M059J (cell line): ENCODE measurements around the gene GLRA2. TPM values are rescaled to one million over a fixed set of nuclear protein-coding genes. Genes with fewer than 3 reads are reported as not detected.
A peak's percentile ranks its signal among the peaks of the same experiment; 100 is the strongest.

Experiments used
- DNase-seq: peaks from one replicate; pipeline ENCODE4 v3.0.0-alpha.2; 2012; ENCODE audit warnings: low read depth
- total RNA-seq: library from RNA; depleted of rRNA; stranded (reverse); fragments of >200 nt; shearing (Covaris generic); gene quantifications from 2 replicates; pipeline ENCODE4 v1.2.3, GENCODE V29; 2014; rRNA removed

The GLRA2 gene
- total RNA-seq = not detected in 2 replicates

DNA sequence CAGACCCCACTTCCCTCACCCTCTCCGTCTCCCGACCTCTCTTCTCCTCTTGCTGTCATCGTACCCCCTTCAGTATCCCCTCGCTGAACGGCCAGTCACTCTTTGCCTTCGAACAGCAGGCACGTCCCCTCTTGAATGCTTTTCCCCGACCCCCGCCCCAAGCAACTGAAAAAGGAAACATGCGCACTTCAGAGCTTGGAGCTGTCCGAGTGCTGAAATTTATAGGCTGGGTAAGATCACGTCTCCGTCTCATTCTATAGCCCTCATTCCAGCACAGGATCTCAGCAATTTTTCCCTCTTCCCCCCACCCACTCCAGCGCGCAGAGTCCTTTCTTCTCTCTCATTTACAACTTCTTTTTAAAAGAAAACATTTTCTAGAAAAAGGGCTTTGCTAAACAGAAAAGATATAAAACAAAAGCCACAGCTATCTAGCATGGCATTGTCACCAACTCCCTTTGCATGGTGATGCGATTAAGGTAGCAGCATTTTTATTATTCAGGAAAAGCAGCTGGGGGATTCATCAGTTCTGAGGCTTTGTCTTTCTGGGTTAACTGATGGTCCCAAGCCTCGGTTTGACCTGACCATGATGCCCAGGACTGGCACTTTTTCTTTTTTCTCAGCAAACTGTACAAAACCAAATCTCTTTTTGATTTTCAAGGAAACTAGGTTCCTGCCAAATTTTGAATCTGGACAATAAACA is at the start of gene GLRA2:
Gene GLRA2 (plus strand): TSS at position 247 of the 700 bp plus-strand sequence. CDS start 522 bp downstream, outside the sequence.
- DNase-seq = peak; percentile 7

DNA sequence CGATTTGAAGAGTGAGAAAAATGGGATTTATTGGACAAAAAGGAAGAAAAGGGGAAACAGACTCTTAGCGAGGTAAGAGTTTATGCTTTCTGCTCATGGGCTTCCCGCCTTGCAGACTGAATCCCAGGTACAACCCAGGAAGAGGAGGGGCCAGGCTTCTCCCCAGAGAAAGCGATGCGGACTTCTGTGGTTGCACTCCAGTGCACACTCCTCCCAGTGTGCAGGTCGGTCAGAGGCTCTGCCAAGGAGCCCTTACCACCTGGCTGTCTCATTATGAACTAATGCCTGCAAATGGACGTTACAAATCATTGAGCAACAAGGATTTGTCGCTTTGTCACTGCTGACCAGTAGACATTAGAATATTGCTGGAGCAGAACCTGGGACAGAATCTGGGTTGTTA is 39.9 kb upstream of the GLRA2 start:
- no peak for DNase-seq

DNA sequence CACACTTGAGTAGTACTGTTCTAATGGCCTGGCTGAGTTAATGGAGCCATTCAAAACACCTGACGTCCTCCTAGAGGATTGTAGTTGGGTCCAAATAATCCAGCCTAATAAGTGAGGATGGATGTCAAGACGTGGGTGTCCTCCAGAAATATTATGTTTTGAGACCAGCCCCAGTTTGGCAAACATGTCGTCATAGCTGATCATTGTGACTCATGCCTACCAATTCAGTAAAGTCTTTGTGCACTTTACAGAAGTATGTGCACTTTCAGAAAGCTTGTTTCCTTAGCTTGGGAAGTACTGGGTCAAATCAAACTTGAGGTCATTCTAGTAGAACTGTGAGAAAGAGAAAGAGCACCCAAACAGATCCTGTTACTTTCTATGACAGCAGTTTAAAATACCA is 37.6 kb upstream of the GLRA2 start:
- no peak for DNase-seq

DNA sequence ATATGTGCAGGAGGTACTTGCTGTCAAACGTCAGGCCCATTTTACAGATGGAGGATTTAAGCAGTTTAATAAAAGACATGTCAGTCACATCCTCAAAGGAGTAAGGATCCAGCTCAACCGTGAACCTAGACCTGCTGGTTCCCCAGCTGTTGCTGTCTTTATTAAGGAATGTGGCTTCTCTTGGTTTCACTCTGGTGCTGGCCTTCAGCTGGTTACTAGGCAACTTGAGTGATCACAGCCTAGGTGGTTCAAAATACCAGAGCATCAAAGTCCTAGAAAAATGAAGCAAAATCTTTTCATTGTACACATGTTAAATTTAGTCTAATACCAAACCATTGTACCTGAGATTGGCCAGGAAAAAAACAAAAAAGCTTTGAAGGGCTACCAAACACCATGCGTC is 32.7 kb upstream of the GLRA2 start:
- peak; percentile 56 for DNase-seq

GRCh38 chrX:14497184-14497666 is 32.1 kb upstream of the GLRA2 start:
- DNase-seq = peak; percentile 46

- no peak for DNase-seq
These were observed 28.0 kb upstream of the GLRA2 start for GRCh38 chrX:14501327-14501726.

DNA sequence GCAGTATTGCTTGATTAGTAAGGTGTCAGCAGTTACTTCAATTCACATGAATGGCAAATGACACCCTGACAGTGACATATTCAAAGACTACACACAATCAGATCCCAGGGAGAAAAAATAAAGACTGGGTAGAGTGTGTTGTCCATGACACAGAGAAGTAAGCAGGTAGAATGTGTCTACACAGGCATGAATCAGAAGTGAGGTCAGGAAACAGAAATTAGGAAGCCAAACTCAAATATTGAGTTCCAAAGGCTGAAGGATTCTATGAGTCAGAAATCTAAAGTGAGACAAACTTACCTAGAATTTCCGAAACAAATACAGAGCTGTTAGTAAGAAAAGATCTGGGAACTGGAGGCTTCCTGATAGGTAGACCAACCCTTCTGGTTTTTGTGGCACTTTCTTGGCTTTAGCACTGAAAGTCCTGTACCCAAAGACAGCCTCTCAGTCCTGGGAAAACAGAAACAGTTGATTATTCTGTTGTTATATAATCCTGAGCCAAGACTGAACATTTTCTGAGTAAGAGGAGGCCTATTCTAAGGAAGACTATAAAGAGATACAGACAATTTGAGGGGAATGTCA is 24.3 kb upstream of the GLRA2 start:
- peak; percentile 25 for DNase-seq

DNA sequence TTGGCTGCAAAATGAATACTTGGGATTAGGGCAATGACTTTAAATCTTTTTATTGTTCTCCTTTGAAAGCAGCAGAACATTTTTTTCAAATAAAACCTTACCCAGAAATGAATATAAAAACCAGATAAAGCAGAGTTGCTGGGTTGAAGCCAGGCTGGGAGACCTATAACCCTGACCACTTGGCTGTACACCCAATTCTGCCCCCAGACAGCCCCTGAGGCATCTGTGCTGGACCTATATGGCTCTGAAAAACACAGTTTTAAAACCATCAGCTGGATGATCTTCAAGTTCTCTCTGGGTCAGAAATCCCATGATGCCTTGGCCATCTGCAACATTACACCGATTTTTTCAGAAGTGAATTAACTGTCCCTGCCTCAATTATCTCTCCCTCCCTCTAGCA is 23.7 kb upstream of the GLRA2 start:
- DNase-seq = no peak

DNA sequence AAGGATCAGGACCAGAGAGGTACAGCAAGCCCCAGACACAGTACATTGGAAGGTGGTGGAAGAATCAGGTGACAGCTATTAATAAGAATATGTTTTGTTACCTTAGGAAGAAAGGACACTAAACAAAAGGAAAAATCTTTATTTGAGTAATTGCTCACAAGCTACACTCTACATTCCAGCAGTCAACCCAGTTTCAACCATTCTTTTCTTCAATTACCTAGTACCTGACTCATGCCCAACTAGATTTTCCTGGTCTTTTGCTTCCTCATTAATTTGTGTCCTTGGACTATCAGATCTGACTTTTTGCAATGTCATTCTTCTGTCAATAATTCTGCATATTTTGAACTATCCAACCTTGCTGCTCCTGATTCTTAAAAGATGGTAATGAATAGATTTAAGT is 22.5 kb upstream of the GLRA2 start:
- no peak for DNase-seq

DNA sequence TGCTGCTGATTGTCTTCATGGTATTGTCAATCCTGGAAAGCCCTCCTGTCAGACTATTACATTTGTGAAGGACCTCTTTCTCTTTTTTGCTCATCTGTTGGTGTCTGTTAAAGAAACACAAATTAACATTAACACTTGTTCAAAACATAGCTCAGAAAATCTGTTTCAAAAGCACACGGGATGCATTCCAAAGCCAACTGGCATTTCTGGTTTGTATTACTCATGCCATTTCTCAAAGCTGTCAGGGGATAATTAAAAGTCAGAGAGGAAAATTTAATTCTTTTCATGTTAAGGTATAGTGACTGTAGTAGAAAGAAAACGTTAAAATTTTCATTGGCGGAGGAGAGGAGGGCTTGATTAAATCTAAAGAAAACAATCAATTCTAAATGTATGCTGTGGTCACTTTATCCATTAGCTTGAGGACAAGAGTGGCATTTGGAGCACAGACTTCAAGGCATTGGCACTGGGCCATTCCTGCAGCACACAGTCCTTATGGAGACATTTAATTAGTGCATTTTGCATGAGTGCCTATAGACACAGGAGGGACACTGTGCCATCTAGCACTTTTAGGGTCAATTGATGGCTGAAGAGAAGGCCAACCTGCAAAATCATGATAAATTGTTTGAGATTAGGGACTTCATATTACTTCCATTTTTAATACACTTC is 21.2 kb upstream of the GLRA2 start:
- peak; percentile 30 for DNase-seq

DNA sequence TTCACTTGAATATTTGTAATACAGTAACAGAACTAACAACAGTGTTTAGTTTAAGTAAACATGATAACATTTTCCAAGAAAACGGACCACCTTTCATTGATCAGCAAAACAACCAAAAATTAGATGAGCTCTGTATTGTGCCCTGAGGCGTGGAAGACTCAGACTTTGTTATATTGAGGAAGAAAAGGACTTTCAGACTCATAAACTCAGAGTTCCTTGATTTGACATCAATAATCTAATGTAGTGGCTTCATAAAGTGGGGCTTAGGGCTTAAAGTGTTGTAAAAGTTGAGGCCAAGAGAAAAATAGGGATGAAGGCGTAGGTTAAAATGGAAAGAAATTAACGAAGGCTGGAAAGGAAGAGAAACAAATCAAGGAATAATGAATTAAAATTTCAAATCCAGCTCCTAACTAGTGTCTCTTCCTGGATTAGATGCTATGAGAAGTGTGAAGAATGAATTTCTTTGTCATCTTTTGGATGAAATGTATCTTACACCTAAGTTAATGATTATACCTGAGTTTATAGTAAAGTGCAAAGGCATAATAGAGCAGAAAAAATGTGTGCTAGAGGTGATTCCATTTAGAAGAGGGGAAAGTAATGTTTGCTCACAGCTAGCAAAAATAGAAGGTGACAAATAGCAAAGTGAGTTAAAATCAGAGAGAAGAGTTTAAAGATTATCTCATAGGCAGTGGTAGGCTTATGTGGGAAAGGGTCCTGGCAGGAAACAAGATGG is 19.8 kb upstream of the GLRA2 start:
- DNase-seq = no peak

DNA sequence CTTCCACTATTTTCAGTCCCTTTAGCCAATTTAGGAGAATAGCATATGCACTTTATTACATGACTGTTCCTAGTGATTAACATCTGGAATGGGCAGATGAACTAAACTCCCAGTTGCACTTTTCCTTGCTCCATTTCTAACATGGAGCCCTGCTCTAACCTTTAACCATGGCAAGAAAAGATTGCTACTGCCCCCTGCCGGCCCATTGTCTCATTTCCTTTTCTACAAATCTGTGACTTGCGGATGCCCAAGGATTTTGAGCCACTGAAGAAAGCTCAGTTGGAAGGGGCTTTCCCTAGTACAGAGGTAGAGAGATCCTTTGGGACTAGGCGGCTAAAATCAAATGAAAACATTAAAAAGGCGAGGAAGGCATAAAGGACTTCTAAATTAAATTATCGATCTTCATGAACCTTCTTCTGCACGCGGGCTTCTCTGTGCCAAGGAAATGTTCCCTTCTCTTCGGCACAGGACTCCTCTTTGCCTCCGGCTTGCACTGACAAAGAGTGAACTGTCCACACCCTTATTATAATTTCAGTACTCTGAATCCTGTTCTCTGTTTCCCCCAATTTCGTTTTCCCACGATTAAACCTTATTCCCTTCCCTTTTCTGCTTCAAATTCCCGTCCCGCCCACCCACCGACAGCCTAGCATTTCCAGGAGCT is 577 bp upstream of the GLRA2 start:
- DNase-seq = peak; percentile 54

- no peak for DNase-seq
These were observed 4.5 kb downstream of the GLRA2 start for GRCh38 chrX:14533867-14534266.

DNA sequence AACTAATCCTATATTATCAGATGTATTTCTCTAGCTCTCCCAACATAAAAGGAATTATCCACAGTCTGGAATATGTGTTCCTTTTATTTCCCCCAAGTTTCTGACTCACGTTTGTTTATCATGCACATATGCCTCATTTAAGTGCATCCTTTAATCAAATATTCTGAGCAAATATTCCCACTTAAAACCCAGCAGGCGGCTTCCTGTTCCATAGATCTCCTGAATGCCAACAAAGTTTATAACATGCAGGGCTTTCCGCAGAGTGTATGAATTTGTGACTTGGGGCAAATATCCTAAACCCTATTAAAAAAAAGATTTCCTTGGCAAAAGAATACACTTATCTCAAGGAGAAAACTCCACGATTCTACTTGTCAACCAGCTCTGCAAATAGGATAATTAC is 16.9 kb downstream of the GLRA2 start:
- no peak for DNase-seq

- no peak for DNase-seq
These were observed 24.9 kb downstream of the GLRA2 start for GRCh38 chrX:14554131-14554715.

DNA sequence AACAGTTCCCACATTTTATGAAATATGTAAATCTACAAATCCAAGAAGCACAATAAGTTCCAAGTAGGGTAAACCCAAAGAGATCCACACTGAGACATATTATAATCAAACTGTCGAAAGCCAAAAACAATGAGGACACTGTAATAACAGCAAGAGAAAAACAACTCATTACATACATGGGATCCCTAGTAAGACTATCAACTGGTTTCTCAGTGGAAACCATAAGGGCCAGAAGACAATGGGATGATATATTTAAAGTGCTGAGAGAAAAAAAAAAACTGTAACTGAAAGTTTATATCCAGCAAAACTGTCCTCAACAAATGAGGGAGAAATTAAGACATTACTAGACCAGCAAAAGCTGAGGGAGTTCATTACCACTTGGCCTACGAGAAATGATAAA is 34.7 kb downstream of the GLRA2 start:
- no peak for DNase-seq

GRCh38 chrX:14573161-14573560 is 43.8 kb downstream of the GLRA2 start:
- DNase-seq = no peak

- no peak for DNase-seq
These were observed 51.7 kb downstream of the GLRA2 start for GRCh38 chrX:14581081-14581480.

- no peak for DNase-seq
These were observed 55.2 kb downstream of the GLRA2 start for GRCh38 chrX:14584548-14584947.

DNA sequence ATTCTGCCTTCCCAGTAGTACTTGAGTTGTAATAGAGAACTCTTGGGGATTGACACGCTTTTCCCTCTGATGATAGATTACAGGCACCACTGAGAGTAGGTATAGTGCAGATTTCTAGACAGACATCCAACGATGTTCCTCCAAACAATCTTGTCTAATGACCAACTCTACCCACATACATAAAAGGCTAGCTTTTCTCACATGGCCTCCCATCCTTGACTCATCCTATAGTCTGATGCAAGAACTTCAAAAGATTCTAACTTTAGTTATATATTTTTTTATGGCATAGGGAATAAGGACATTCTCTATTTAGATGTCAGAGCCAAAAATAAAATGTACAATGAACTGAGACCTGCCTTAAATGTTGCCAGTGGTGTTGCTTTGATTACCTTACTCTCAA is 60.9 kb downstream of the GLRA2 start:
- DNase-seq = no peak

DNA sequence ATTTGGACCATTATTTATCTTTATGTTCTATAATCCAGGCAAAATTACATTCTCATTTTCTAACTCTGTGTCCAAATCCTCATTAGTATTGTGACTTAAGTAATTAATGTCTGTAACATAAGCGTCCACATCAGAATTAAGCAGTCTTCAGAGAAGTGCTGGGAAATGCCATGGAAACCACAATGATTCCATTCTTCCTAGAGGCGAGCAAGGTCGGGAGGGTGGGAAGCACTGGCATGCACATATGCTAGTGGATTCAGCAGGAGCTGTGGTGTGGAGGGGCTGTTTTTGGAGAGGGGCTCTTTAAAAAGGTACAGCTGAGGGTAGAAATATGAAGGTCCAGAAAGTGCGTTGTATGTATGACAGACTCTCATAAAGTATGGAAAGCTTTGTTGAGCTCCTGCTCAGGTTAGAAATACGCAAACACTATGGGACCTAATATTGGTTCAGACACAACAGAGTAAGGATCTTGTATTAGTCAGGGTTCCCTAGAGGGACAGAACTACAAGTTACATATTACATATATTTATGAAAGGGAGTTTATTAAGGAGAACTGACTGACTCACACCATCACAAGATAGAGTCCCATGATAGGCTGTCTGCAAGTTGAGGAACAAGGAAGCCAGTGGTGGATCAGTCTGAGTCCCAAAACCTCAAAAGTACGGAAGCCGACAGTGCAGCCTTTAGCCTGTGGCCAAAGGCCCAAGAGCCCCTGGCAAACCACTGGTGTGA is 61.5 kb downstream of the GLRA2 start:
- no peak for DNase-seq
